HEK293 (cell line): ENCODE measurements around the gene AMPD2.

Source experiments
- CTCF ChIA-PET: fragments of 350-600 bp; formaldehyde crosslinking; extraction: SDS; loops from one replicate; lab custom pipeline; 2021; ENCODE audit warnings: antibody characterized with exemption; lab: Yijun Ruan, JAX
- POLR2A ChIA-PET: fragments of 300-600 bp; formaldehyde crosslinking; extraction: SDS; loops from one replicate; lab custom pipeline; 2020; ENCODE audit warnings: antibody characterized with exemption, inconsistent platforms; lab: Yijun Ruan, JAX
- H3K27ac ChIP-seq: fragments of 200-500 bp; sonication (Bioruptor generic); 2 replicates; pipeline ENCODE4 v1.5.1; 2014; ENCODE audit warnings: low read depth, low read length, control low read depth, inconsistent platforms; ENCODE audit errors: extremely low read depth
- H3K36me3 ChIP-seq, 2 experiments: fragments of 200-500 bp in 1 of 2; sonication (Bioruptor generic) in 1 of 2; 1 replicate in 1 of 2; 2 replicates in 1 of 2; pipeline ENCODE4 v1.5.1; 2014 to 2017; ENCODE audit warnings: inconsistent platforms in 2 of 2, low read length in 2 of 2; ENCODE audit not compliant: control insufficient read depth in 2 of 2, insufficient read depth in 1 of 2
- H3K4me1 ChIP-seq: fragments of 200-500 bp; sonication (Bioruptor generic); 2 replicates; pipeline ENCODE4 v1.5.1; 2014; ENCODE audit warnings: mild to moderate bottlenecking, low read length, inconsistent platforms; ENCODE audit not compliant: control insufficient read depth, insufficient read depth
- H3K4me3 ChIP-seq: 2 replicates; pipeline ENCODE4 v1.5.1; 2011; ENCODE audit warnings: low read depth, mild to moderate bottlenecking, control low read depth, low read length, moderate library complexity
- H3K9me3 ChIP-seq: fragments of 200-500 bp; sonication (Bioruptor generic); 2 replicates; pipeline ENCODE4 v1.5.1; 2014; ENCODE audit warnings: low read depth, low read length, inconsistent platforms; ENCODE audit not compliant: control insufficient read depth, insufficient read depth
- EGR2 ChIP-seq: fragments of 450-650 bp; formaldehyde crosslinking; IDR thresholded peaks from 2 replicates; pipeline ENCODE4 v1.5.1; 2016; ENCODE audit warnings: low read depth, missing biosample characterization, missing genetic modification characterization
- PRDM10 ChIP-seq: fragments of 450-650 bp; formaldehyde crosslinking; IDR thresholded peaks from 2 replicates; pipeline ENCODE4 v1.5.1; 2016; ENCODE audit warnings: missing biosample characterization, missing genetic modification characterization
- PRDM6 ChIP-seq: fragments of 450-650 bp; formaldehyde crosslinking; IDR thresholded peaks from 2 replicates; pipeline ENCODE4 v1.5.1; 2017; ENCODE audit warnings: missing biosample characterization, missing genetic modification characterization
- SP7 ChIP-seq: fragments of 450-650 bp; formaldehyde crosslinking; IDR thresholded peaks from 2 replicates; pipeline ENCODE4 v1.5.1; 2016; ENCODE audit warnings: missing biosample characterization, missing genetic modification characterization
- TRIM28 ChIP-seq: IDR thresholded peaks from 2 replicates; pipeline ENCODE4 v1.6.1; 2011; ENCODE audit warnings: low read length, control low read depth, borderline replicate concordance
- WT1 ChIP-seq: fragments of 450-650 bp; formaldehyde crosslinking; IDR thresholded peaks from 2 replicates; pipeline ENCODE4 v1.5.1; 2016; ENCODE audit warnings: missing biosample characterization, missing genetic modification characterization
- ZBTB17 ChIP-seq: fragments of 450-650 bp; formaldehyde crosslinking; IDR thresholded peaks from 2 replicates; pipeline ENCODE4 v1.5.1; 2016; ENCODE audit warnings: missing biosample characterization, missing genetic modification characterization
- ZFHX2 ChIP-seq: fragments of 450-650 bp; formaldehyde crosslinking; conservative IDR thresholded peaks from 2 replicates; pipeline ENCODE4 v1.5.1; 2016; ENCODE audit warnings: missing biosample characterization, missing genetic modification characterization
- ZFP37 ChIP-seq: fragments of 450-650 bp; formaldehyde crosslinking; IDR thresholded peaks from 2 replicates; pipeline ENCODE4 v1.5.1; 2016; ENCODE audit warnings: missing biosample characterization, missing genetic modification characterization
- ZNF350 ChIP-seq: fragments of 450-650 bp; formaldehyde crosslinking; IDR thresholded peaks from 2 replicates; pipeline ENCODE4 v1.5.0; 2017; ENCODE audit warnings: missing biosample characterization, mild to moderate bottlenecking, missing genetic modification characterization
- ZNF362 ChIP-seq: fragments of 450-650 bp; formaldehyde crosslinking; IDR thresholded peaks from 2 replicates; pipeline ENCODE4 v1.5.1; 2016; ENCODE audit warnings: missing biosample characterization, missing genetic modification characterization
- ZNF514 ChIP-seq: fragments of 450-650 bp; formaldehyde crosslinking; IDR thresholded peaks from 2 replicates; pipeline ENCODE4 v1.5.1; 2016; ENCODE audit warnings: missing biosample characterization, missing genetic modification characterization
- ZNF529 ChIP-seq: fragments of 450-650 bp; formaldehyde crosslinking; IDR thresholded peaks from 2 replicates; pipeline ENCODE4 v1.5.1; 2017; ENCODE audit warnings: missing genetic modification characterization, missing biosample characterization; ENCODE audit not compliant: insufficient replicate concordance
- ZNF580 ChIP-seq: fragments of 450-650 bp; formaldehyde crosslinking; IDR thresholded peaks from 2 replicates; pipeline ENCODE4 v1.5.1; 2016; ENCODE audit warnings: missing biosample characterization, missing genetic modification characterization
- ZNF585B ChIP-seq: fragments of 450-650 bp; formaldehyde crosslinking; IDR thresholded peaks from 2 replicates; pipeline ENCODE4 v1.5.1; 2016; ENCODE audit warnings: missing biosample characterization, missing genetic modification characterization
- ZNF692 ChIP-seq: fragments of 450-650 bp; formaldehyde crosslinking; IDR thresholded peaks from 2 replicates; pipeline ENCODE4 v1.5.1; 2016; ENCODE audit warnings: missing biosample characterization, missing genetic modification characterization
- ZSCAN23 ChIP-seq: fragments of 450-650 bp; formaldehyde crosslinking; IDR thresholded peaks from 2 replicates; pipeline ENCODE4 v1.5.1; 2016; ENCODE audit warnings: missing biosample characterization, missing genetic modification characterization

The AMPD2 gene

GRCh38 chr1:109609881-109610280, 9.8 kb upstream of the AMPD2 start (continued):
- TF ChIP-seq ZNF692 (tag by site-specific recombination) (no peak), ZNF580 (tag by site-specific recombination) (no peak), ZNF350 (tag by site-specific recombination) (no peak), ZNF585B (no peak), ZNF362 (tag by site-specific recombination) (no peak), ZSCAN23 (no peak), PRDM6 (no peak), ZFP37 (no peak)

GRCh38 chr1:109610609-109611307, 8.9 kb upstream of the AMPD2 start:
- CTCF ChIA-PET, result interaction anchor here (0.6 to 1.4 kb wide), 7 partner anchors 19 to 374 kb away, joined by 3 to 8 read pairs (median 4); partner anchors contain the start of gene AHCYL1
- no peaks in the 10 kb centered on the region for H3K9me3 ChIP-seq
- H3K36me3 ChIP-seq, result no peaks in the 10 kb centered on the region
- H3K4me1 ChIP-seq, result no peaks in the 10 kb centered on the region
- no peak overlapping the region for H3K27ac ChIP-seq
- TF ChIP-seq EGR2, result 0 out of 2 replicates have a peak, but pooled peaks have one; percentile 38
- 0 out of 2 replicates have a peak, but pooled peaks have one; percentile 16 for TF ChIP-seq ZNF692 (tag by site-specific recombination)
- no peak for TF ChIP-seq ZNF529 (tag by site-specific recombination)
- TF ChIP-seq ZFHX2, result peak; percentile 31; the same call in 1 of the 2 replicates
- TF ChIP-seq SP7, result 0 out of 2 replicates have a peak, but pooled peaks have one; percentile 22
- TF ChIP-seq TRIM28, result no peak
- TF ChIP-seq ZNF362 (tag by site-specific recombination), result peak; percentile 95
- TF ChIP-seq ZBTB17 (tag by site-specific recombination), result peak; percentile 82
- TF ChIP-seq PRDM10 (tag by site-specific recombination), result 0 out of 2 replicates have a peak, but pooled peaks have one; percentile 24
- TF ChIP-seq ZNF514, result no peak
- TF ChIP-seq WT1, result 0 out of 2 replicates have a peak, but pooled peaks have one; percentile 37
- H3K4me3 ChIP-seq, result no peak overlapping the region
- POLR2A ChIA-PET, result interaction anchor here (1.2 kb wide), 1 partner anchor 9 kb away, joined by 3 read pairs; the partner anchor contains the start of genes AMPD2 and GNAT2
